GM21360 (cell line): ENCODE data around the gene AGTPBP1.
"Not testable (repeated sequence)": the region's sequence is repeated elsewhere in the genome, so short reads cannot be mapped to it uniquely, and the experiment has no call there.

ENCODE experiments used
- ATAC-seq: cut with Tn5 transposase; IDR thresholded peaks from one replicate; pipeline ENCODE4 v1.9.1; 2021; ENCODE audit warnings: mild to moderate bottlenecking, moderate library complexity; ENCODE audit not compliant: unreplicated experiment

The AGTPBP1 gene

DNA sequence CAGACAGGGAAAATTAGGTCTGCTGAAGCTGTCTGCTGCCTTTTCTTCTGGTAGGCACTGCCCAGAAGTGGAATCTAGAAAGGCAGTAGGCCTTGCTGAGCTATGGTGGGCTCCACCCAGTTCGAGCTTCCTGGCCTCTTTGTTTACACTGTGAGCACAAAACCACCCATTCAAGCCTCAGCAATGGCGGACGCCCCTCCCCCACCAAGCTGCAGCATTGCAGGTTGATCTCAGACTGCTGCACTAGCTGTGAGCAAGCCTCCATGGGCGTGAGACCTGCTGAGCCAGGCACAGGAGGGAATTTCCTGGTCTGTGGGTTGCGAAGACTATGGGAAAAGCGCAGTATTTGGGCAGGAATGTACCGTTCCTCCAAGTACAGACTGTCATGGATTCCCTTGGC is 18.5 kb downstream of the AGTPBP1 start:
- ATAC-seq = no peak

DNA sequence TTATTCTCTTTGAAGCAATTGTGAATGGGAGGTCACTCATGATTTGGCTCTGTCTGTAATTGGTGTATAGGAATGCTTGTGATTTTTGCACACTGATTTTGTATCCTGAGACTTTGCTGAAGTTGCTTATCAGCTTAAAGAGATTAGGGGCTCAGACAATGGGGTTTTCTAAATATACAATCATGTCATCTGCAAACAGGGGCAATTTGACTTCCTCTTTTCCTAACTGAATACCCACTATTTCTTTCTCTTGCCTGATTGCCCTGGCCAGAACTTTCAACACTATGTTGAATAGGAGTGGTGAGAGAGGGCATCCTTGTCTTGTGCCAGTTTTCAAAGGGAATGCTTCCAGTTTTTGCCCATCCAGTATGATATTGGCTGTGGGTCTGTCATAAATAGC is 22.3 kb downstream of the AGTPBP1 start:
- not testable (repeated sequence) for ATAC-seq

DNA sequence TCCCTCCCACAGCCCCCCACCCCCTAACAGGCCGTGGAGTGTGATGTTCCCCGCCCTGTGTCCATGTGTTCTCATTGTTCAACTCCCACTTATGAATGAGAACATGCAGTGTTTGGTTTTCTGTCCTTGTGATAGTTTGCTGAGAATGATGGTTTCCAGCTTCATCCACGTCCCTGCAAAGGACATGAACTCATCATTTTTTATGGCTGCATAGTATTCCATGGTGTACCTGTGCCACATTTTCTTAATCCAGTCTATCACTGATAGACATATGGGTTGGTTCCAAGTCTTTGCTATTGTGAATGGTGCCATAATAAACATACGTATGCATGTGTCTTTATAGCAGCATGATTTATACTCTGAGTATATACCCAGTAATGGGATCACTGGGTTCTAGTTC is 23.9 kb downstream of the AGTPBP1 start:
- ATAC-seq = not testable (repeated sequence)

DNA sequence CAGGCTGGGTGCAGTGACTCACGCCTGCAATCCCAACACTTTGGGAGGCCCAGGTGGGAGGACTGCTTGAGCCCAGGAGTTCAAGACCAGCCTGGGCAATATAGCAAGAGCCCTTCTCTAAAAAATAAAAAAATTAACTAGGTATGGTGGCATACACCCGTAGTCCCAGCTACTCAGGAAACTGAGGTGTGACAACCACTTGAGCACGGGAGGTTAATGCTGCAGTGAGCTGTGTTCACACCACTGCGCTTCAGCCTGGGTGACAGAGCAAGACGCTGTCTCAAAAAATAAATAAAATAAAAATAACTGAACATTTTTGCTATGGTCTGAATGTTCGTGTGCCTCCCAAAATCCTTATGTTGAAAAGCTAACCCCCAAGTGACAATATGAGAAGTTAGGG is 24.5 kb downstream of the AGTPBP1 start:
- no peak for ATAC-seq

DNA sequence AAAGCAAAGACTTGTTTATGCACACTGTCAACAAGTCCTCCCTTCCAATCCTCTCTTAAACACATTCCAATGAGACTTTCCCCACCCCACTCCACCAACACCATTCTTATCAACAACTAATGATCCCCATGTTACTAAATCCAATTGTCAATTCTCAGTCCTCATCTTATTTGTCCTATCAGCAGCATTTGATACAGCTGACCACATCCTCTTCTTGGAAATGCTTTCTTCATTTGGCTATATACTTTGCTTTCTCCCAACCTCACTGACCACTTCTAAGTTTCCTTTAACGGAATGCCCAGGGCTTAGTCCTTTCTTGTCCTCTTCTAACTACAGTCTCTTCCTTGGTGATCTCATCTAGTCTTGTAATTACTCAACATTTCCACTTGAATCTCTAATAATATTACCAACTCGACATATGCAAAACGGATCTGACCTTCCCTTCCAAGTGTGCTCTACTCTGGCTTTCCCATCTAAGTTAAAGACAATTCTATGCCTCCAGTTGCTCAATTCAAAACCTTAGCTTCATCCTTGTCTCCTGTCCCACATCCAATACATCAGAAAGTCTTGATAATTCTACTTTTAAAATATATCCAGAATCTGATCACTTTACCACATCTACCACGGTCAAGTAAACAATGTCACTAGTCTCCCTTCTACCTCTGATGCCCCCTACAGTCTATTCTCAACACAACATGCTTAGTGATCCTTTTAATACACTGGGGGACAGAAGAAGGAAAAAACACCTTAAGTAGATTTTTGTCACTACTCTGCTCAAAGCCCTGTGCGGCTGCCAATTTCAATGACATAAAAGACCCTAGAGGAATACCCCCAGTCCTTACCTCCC is 25.5 kb downstream of the AGTPBP1 start:
- ATAC-seq = peak; percentile 50

DNA sequence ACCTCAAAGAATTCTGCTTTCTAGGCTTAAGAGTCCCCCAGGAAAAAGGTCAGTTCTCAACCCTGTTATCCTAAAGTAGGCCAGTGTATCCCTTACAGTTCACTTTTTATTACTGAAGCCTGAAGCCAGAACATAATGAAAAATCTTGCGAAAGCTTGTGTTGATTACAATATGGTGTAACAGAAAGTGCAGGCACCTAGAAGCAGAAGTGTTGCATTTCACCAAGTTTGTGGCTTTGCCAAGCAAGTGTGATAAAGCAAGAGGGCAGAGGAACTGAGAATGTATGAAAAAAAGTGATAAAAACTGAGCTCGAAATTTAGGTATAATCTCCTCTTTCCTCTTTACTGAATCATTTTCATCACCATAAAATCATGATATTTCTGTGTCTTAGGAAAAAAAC is 26.2 kb downstream of the AGTPBP1 start:
- ATAC-seq = peak; percentile 75

DNA sequence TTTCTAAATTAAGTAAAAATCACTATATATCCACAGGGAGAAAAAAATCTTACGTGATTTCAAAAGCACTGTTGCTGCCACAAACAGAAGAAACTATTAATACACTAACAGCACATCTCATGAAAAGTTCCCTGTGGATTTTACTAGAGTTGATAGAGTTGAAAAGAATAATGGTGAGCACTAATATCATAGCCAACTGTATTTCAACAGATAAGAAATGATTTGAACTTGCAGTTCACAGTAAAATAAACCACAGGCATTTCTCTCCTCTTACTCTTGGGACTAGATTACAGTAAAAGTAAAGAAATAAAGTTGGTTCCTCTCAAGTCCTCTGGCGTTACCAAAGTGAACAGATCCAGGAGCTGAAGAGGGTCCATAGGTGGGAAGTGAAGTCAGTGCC is 27.9 kb downstream of the AGTPBP1 start:
- ATAC-seq = no peak

DNA sequence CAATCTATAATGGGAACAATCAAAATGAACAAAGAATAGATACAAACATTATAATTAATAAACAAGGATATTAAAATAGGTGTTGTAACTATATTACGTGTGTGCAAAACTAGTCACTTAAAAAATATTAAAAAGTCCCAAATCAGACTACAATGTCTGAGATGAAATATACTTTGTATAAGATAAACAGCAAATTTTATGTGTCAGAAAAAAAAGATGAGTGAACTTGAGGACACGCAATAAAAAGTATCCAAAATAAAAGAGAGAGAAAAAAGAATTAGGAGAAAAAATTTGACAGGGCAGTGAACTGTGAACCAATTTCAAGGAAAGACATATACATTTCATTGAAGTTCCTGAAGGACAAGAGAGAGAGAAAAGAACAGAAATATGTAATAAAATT is 37.0 kb downstream of the AGTPBP1 start:
- no peak for ATAC-seq

DNA sequence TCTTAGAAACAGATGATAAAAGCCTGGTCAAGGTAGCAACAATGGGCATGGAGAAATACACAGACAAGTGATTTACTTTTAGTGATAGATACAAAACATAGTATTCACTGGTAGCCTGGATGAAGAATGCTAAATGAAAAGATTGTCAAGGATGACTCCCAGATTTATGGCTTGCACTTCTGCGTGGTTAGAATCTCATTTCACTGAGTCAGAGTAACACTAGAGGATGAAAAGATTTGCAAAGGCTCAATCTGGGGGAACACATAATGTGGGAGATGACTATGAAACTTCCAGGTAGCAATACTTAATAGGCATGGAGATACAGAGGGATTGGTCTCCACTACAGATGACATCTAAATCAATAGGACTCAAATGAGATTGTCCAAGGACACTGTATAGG is 38.4 kb downstream of the AGTPBP1 start:
- no peak for ATAC-seq

DNA sequence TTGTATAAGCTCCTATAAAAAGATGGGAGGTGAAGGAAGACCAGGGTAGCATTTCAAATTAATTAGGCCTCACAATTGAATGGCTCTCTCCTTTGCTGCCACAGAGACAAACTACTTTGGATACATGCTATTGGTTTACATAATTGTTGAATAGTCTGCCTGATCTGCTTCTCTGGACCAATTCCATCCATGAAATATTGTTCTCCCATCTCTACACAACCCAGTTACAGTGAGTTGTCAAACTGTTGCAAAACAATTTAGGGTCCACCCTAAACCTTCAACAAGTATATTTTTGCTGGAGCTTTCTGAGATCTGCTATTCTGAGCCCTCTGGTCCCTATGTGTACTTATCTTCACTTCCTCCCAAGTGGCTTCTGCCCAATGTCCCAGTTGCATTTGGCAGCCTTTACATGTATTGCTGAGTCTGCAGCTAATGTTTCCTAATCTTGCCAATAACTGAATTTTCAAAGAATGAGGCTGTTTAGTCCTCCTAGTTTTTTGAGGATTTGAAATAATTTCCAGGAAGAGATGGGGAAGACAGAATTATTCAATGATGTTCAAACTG is 38.9 kb downstream of the AGTPBP1 start:
- ATAC-seq = no peak

DNA sequence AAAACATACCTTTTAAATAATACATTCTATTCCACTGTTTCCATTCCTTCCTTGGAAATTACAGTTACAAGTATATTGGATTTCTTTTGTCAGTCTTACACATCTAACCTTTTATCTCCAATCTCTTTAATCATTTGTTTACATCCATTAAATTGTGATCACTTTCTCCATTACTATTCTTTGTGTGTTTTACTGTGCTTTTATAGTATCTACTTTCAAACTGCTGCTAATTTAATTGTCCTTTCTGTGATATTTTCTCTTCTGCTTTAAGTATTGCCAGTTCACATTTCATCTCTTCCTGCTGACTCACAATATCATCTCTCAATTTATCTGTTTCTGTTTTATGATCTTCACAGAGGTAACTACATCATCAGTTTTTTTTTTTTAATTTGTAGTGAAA is 39.6 kb downstream of the AGTPBP1 start:
- ATAC-seq = no peak

DNA sequence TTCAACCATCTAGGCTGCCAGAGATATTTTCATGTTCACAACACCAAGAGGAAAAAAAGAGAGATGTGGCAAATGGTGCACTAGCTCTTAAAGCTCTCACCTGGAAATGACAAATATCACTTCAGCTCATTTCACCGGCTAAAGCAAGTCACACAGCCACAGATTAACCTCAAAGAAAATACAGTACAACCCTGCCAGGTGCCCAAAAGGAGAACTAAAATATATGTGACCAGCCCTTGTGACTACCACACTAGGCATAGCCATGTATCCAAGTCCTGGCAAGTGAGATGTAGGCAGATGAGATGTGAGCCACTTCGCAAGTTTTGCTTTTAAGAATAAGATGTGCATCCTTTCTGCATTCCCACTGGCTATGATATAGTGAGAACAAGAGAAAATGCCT is 41.4 kb downstream of the AGTPBP1 start:
- ATAC-seq = no peak

DNA sequence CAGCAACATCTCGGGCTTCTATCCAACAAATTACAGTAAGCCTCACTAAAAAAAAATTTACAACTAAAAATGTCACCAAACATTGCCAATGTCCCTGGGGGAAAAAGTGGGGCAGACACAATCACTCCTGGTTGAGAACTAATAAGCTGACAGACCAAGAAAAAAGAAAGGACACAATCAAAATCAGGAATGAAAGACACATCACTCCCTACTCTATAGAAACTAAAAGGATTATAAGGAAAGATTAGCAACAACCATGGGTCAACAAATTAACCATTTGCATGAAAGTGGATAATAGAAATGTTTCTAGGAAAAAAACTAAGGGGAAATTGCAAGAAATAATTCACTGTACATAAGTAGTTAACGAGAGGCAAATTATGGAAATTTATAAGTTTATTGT is 53.4 kb downstream of the AGTPBP1 start:
- no peak for ATAC-seq

DNA sequence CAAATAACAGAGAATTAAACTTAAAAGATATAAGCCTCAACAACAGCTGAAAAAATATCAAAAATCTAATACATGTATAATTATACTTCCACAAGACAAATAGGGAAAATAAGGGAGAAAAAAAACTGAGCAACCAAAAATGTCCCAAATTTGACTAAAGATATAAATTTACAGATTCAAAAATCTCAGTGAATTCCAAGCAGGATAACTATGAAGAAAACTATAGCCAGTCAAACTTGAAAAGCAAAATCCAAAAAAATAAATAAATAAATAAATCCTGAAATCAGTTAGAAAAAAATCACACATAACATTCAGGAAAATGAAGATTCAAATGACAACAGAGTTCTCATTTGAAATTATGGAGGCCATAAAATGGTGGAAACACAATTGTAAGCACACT is 56.7 kb downstream of the AGTPBP1 start:
- ATAC-seq = no peak

DNA sequence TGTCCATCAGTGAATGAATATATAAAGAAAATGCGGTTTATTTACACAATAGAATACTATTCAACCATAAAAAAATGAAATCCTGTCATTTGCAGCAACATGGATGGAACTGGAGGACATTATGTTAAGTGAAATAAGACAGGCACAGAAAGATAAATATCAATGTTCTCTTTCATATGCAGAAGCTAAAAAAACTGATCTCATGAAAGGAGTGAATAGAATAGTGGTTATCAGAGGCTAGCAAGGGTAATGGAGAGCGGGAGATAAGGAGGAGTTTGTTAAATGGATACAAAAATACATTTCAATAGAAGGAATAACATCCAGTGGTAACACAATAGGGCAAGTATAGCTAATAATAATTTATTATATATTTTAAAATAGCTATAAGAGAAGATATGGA is 65.0 kb downstream of the AGTPBP1 start:
- no peak for ATAC-seq

DNA sequence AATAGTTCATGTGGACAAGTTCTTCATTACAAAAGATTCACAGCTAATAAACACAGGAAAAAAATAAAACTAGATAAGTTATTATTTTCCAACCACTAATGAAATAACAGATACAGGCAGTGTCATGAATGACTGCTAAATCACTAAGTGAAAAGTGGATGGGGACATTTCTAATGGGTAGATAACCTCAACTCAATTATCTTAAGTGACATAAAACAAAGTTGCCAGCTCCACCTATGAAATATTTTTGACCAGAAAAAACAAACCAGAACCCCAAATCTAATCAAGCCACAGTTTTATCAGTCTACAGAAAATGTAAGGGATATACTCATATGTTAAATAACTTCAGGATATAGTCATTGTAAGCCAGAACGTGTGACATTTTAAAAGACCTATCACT is 74.4 kb downstream of the AGTPBP1 start:
- no peak for ATAC-seq

DNA sequence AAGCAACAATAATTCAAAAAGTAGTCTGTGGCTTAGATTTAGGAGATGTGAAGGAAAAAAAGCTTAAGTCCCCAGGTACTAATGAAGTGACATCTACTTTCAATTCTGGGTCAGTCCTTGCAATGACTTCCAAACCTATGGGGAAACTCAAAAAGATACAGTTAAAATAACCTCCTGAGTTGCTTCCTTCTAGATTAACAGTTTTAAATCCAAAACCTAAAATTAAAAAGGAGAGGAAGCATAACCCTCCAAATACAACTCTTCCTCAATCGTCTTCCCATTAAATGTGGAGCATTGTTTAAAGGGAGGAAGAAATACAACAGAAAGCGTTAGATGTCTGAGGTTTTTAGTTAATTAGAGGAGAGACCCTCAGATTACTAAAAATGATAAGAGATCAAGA is 75.7 kb downstream of the AGTPBP1 start:
- ATAC-seq = no peak

DNA sequence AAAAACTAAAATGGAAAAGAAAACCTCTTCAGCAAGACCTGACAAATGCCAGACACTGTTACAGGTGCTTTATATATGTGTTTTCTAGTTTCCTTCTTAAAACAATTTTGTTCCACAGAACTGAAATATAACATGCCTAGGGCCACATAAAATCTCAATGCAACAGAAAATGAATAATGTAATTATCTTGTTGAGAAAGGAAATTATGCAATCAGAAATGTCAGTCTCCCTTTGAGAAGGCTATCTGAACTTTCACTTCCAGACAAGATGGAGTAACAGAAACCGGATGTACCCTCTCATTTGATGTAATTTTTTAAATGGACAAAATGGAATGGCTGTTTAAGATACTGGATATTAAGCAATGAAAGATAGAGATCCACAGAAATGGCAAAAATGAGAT is 79.2 kb downstream of the AGTPBP1 start:
- no peak for ATAC-seq

DNA sequence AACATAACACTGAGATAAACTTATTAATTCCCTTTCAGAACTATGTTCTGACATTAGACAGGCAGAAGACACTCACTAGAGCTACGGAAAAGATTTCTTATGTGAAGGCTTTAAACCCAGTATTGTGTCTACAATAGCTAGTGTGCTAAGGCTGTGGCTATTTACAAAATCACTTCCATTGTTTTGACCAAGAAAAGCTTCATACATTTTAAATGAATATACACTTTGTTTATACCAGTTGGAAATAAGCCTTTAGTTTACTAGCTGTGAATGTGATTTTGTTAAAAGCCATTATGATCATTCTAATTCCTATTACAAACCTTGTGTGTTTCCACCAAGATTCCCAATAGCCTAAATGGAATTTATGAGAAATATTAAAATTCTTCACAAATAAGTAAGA is 83.0 kb downstream of the AGTPBP1 start:
- ATAC-seq = no peak

DNA sequence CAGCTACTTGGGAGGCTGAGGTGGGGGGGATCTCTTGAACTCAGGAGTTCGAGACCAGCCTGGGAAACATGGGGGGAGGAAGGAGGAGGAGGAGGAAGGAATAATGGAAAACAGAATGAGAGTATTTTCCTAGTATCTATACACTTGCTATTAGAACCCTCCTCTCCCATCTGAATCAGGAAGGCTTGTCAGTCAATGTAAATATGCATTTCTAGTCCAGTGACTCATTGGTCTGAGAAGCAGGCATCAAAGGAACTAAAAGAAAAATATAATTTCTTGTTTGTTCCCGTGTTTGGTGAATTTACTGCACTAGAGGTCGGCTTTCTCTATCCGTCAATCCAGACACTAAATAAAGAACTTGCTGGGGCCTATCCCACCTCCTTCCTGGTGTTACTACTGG is 88.6 kb downstream of the AGTPBP1 start:
- ATAC-seq = no peak

DNA sequence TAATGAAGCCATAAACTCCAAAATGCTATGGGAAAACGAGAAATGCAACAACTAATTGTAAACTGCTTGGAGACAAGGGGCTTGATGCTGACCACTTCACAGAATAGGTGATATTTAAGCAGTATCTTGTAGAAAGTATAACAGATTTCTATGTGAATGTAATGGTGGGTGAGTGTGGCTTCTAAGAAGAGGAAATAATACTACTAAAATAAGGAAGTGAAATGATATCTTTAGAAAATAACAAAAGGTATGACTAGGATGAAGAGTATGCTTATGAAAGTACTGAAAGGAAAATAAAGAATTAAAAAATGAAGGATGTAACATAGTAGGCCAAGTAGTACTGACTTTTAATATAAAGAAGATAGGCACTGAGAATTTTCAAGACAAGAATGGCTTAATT is 94.2 kb downstream of the AGTPBP1 start:
- peak; percentile 84 for ATAC-seq

DNA sequence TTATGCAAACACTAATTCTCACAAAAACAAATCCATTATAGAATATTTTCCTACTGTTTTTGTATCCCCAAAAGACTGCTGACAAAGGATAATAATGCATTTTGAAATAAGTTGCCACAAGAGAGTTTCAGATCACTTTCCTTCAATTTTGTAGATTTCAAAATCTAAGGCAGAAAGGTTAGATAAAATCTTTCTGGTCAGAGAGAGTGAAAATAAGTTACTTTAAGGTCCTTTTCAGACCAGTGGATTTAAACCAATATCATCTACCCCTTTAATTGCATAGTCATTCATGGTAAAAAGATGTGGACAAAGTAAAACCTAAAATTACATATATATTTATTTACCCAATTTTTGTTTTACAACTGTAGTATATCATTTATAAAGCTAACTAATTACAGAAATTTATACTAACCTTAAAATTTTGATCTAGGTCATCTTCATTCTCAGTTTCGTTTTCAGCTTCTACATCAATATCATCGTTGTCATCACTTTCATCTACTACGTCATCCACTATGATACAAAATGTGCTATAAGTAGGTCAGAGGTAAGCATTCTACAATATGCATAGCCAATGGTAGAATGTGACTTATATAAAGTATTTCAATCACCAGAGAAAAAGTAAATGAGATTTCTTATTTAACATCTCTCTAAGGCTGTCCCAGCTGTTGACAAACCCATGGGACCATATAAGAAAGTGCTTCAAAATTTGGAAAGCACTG is 95.7 kb downstream of the AGTPBP1 start:
- no peak for ATAC-seq
